ENCODE data around the gene ELOVL7.
"Not testable (repeated sequence)": the region's sequence is repeated elsewhere in the genome, so short reads cannot be mapped to it uniquely, and the experiment has no call there.

The ELOVL7 gene

DNA sequence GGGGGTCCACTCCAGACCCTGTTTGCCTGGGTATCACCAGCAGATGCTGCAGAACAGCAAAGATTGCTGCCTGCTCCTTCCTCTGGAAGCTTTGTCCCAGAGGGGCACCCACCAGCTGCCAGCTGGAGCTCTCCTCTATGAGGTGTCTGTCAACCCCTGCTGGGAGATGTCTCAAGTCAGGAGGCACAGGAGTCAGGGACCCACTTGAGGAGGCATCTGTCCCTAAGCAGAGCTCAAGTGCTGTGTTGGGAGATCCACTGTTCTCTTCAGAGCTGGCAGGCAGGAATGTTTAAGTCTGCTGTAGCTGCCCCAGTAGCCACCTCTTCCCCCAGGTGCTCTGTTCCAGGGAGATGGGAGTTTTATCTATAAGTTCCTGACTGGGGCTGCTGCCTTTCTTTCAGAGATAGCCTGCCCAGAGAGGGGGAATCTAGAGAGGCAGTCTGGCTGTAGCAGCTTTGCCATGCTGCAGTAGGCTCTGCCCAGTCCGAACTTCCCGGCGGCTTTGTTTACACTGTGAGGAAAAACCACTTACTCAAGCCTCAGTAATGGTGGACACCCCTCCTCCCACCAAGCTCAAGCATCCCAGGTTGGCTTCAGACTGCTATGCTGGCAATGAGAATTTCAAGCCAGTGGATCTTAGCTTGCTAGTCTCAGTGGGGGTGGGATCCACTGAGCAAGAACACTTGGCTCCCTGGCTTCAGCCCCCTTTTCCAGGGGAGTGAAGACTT lies 128.7 kb downstream of the ELOVL7 start:
- DNase-seq: not testable (repeated sequence)

DNA sequence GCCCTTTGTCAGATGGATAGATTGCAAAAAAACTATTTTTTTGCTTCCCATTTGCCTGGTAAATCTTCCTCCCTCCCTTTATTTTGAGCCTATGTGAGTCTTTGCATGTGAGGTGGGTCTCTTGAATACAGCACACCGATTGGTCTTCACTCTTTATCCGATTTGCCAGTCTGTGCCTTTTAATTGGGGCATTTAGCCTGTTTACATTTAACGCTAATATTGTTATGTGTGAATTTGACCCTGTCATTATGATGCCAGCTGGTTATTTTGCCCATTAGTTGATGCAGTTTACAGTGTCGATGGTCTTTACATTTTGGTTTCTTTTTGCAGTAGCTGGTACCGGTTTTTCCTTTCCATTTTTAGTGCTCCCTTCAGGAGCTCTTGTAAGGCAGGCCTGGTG lies 131.1 kb downstream of the ELOVL7 start:
- DNase-seq: no peak

DNA sequence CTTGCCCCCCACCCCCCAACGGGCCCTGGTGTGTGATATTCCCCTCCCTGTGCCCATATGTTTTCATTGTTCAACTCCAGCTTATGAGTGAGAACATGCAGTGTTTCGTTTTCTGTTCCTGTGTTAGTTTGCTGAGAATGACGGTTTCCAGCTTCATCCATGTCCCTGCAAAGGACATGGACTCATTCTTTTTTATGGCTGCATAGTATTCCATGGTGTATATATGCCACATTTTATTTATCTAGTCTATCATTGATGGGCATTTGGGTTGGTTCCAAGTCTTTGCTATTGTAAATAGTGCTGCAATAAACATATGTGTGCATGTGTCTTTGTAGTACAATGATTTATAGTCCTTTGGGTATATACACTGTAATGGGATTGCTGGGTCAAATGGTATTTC lies 132.2 kb downstream of the ELOVL7 start:
- not testable (repeated sequence) for DNase-seq

DNA sequence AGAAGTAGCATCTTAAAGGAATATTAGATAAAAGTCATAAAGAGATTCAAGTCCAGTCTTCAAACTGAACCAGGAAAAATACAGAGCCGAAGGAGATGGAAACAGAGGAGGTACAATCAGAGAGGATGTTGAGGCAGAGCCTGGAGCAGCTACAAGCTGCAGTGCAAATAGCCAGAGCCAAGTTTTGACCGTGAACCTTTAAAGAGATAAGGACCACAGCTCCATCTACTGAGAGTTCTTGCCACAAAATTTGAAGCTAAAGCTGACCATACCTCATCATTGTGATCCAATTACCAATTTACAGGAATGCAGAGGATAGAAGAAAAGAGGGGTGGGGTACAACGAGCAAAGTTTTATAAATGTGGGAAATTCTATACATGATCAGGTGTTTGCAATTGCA lies 133.7 kb downstream of the ELOVL7 start:
- DNase-seq: no peak

DNA sequence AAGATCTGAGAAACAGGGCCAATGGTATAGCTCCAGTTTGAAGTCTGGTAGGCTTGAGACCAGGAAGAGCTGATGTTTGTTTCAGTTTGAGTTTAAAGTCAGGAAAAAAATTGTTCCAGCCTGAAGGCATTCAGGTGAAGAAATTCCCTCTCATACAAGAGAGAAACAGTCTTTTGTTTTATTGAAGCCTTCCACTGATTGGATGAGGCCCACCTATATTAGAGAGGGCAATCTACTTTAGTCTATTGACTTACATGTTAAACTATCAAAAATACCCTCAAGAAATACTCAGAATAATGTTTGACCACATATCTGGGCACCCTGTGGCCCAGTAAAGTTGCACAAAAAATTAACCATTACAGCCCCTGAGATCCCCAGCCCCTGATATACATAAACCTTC lies 138.9 kb downstream of the ELOVL7 start:
- no peak for DNase-seq

DNA sequence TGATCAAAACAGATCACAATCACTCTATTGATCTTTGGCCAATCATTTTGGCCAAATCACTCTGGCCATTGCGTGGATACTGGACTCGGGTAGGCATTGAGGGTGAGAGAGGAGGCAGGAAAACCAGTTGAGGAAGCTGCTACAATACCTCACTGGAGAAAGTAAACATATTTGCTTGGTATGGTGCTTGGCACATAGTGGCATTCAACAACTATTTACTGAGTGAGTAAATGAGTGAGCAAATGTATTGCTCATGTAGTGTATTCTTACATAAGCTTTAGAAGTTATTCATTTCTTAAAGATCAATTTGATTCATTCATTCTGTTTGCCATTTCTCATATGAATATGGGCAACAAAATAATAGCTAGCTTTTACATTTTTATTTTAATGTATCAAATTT lies 140.1 kb downstream of the ELOVL7 start:
- no peak for DNase-seq
